IMR-90 (cell line): Measurements from ENCODE around the gene AKAP13.
A peak's percentile ranks its signal among the peaks of the same experiment; 100 is the strongest.

Experiments used
- CEBPB ChIP-seq: IDR thresholded peaks from 2 replicates; pipeline ENCODE4 v1.6.1; 2012; ENCODE audit warnings: low read depth, low read length, improper control_type of control experiment
- CHD1 ChIP-seq: IDR thresholded peaks from 2 replicates; pipeline ENCODE4 v1.6.1; 2012; ENCODE audit warnings: low read depth, low read length, improper control_type of control experiment
- CTCF ChIP-seq: conservative IDR thresholded peaks from 2 replicates; pipeline ENCODE4 v1.5.1; 2012; ENCODE audit warnings: mild to moderate bottlenecking, low read depth, low read length, improper control_type of control experiment
- FOS ChIP-seq: fragments of 150-350 bp; IDR thresholded peaks from 2 replicates; pipeline ENCODE4 v1.6.1; 2016; ENCODE audit warnings: low read depth, low read length
- MAFK ChIP-seq: IDR thresholded peaks from 2 replicates; pipeline ENCODE4 v1.6.1; 2012; ENCODE audit warnings: low read depth, low read length, improper control_type of control experiment
- MAZ ChIP-seq: IDR thresholded peaks from 2 replicates; pipeline ENCODE4 v1.6.1; 2012; ENCODE audit warnings: low read depth, mild to moderate bottlenecking, low read length, improper control_type of control experiment, moderate library complexity, borderline replicate concordance
- MXI1 ChIP-seq: IDR thresholded peaks from 2 replicates; pipeline ENCODE4 v1.6.1; 2012; ENCODE audit warnings: low read depth, mild to moderate bottlenecking, low read length, moderate library complexity, borderline replicate concordance
- POLR2A ChIP-seq: IDR thresholded peaks from 2 replicates; pipeline ENCODE4 v1.6.1; 2012; ENCODE audit warnings: mild to moderate bottlenecking, low read depth, low read length
- RAD21 ChIP-seq: IDR thresholded peaks from 2 replicates; pipeline ENCODE4 v1.6.1; 2012; ENCODE audit warnings: low read length, improper control_type of control experiment
- RFX5 ChIP-seq: IDR thresholded peaks from 2 replicates; pipeline ENCODE4 v1.8.0; 2012; ENCODE audit warnings: low read depth, mild to moderate bottlenecking, low read length, moderate library complexity
- SMC3 ChIP-seq: fragments of 150-350 bp; IDR thresholded peaks from 2 replicates; pipeline ENCODE4 v1.6.1; 2016; ENCODE audit warnings: low read depth, mild to moderate bottlenecking, antibody characterized with exemption, low read length, moderate library complexity
- USF2 ChIP-seq: fragments of 150-350 bp; IDR thresholded peaks from 2 replicates; pipeline ENCODE4 v1.6.1; 2017; ENCODE audit warnings: mild to moderate bottlenecking, antibody characterized with exemption, low read length, low read depth

- TF ChIP-seq POLR2A (no peak), CTCF (no peak), RFX5 (no peak), MXI1 (no peak), FOS (peak; percentile 5; the same call in 1 of the 2 replicates), USF2 (no peak), CEBPB (peak; percentile 57), MAFK (peak; percentile 61; the same call in 1 of the 2 replicates), MAZ (no peak), SMC3 (no peak), RAD21 (no peak), CHD1 (no peak)
Measured at GRCh38 chr15:85587707-85588411, 207.5 kb downstream of the AKAP13 start.
